A673 (cell line): ENCODE measurements around the gene LHX6. TPM values are rescaled to one million over a fixed set of nuclear protein-coding genes. Genes with fewer than 3 reads are reported as not detected.

Source experiments
- BruUV-seq: library from RNA; stranded (reverse); fragments of 400-500 nt; replicated peaks from 2 replicates; lab custom pipeline; 2021; lab: Mats Ljungman, UMichigan
- CTCF ChIA-PET: fragments of 300-600 bp; sonication (Branson Sonifier 250); formaldehyde crosslinking; loops from one replicate; lab custom pipeline; 2022; ENCODE audit warnings: antibody characterized with exemption; lab: Charles Lee
- POLR2A ChIA-PET: fragments of 300-600 bp; sonication (Branson Sonifier 250); formaldehyde crosslinking; loops from one replicate; lab custom pipeline; 2022; ENCODE audit warnings: antibody characterized with exemption; ENCODE audit not compliant: low non-redundant PET; lab: Charles Lee
- DNase-seq: peaks from one replicate; pipeline ENCODE4 v3.0.0-alpha.2; 2015; ENCODE audit warnings: low spot score
- H3K27ac ChIP-seq: fragments of 200-600 bp; sonication (generic); 2 replicates; pipeline ENCODE4 v1.5.1; 2016; ENCODE audit warnings: mixed run types, low read depth, mild to moderate bottlenecking, mixed read lengths, antibody characterized with exemption, low read length; ENCODE audit not compliant: poor library complexity, severe bottlenecking
- H3K27me3 ChIP-seq: fragments of 200-600 bp; sonication (generic); replicated peaks from 2 replicates; pipeline ENCODE4 v1.6.1; 2017; ENCODE audit warnings: mixed run types, low read depth, mild to moderate bottlenecking, mixed read lengths, antibody characterized with exemption, low read length; ENCODE audit not compliant: insufficient read depth, poor library complexity
- H3K36me3 ChIP-seq: fragments of 200-600 bp; sonication (generic); 2 replicates; pipeline ENCODE4 v1.6.1; 2016; ENCODE audit warnings: mixed run types, mild to moderate bottlenecking, mixed read lengths, antibody characterized with exemption, low read length; ENCODE audit not compliant: insufficient read depth, poor library complexity, severe bottlenecking
- H3K4me1 ChIP-seq: fragments of 200-600 bp; sonication (generic); 2 replicates; pipeline ENCODE4 v1.6.1; 2017; ENCODE audit warnings: mixed run types, mild to moderate bottlenecking, mixed read lengths, antibody characterized with exemption, low read length; ENCODE audit not compliant: insufficient read depth, poor library complexity, severe bottlenecking
- H3K4me3 ChIP-seq: fragments of 200-600 bp; sonication (generic); 2 replicates; pipeline ENCODE4 v1.5.1; 2016; ENCODE audit warnings: low read depth, mixed run types, mild to moderate bottlenecking, mixed read lengths, low read length; ENCODE audit not compliant: poor library complexity, severe bottlenecking
- H3K9me3 ChIP-seq: fragments of 200-600 bp; sonication (generic); 2 replicates; pipeline ENCODE4 v1.6.1; 2016; ENCODE audit warnings: mixed run types, low read depth, mild to moderate bottlenecking, mixed read lengths, antibody characterized with exemption, low read length; ENCODE audit not compliant: poor library complexity, severe bottlenecking
- EZH2 ChIP-seq: fragments of 200-600 bp; sonication (generic); IDR thresholded peaks from 2 replicates; pipeline ENCODE4 v1.6.1; 2017; ENCODE audit warnings: borderline replicate concordance, low read depth, mild to moderate bottlenecking, mixed read lengths, antibody characterized with exemption, low read length; ENCODE audit not compliant: poor library complexity, severe bottlenecking
- intact Hi-C: fragments of 100-400 bp; cut with micrococcal nuclease; formaldehyde crosslinking; loops from one replicate; pipeline ENCODE4 v1.10.0; 2022; ENCODE audit not compliant: unreplicated experiment
- total RNA-seq: library from RNA; stranded (reverse); gene quantifications from 2 replicates; pipeline ENCODE4 v1.2.3, GENCODE V29; 2021
- TF ChIP-seq, protein P1 (sequence below): fragments of 300-800, 200-600 bp; sonication (generic); conservative IDR thresholded peaks from 2 replicates; pipeline ENCODE4 v1.5.1; 2017; ENCODE audit warnings: low read depth, mild to moderate bottlenecking, antibody characterized with exemption, low read length, moderate library complexity, mixed read lengths

Gene LHX6
- total RNA-seq, 1 experiment from 2014 or later = not detected

- no TSS peak for BruUV-seq
- intact Hi-C loops = no loop called here
- ChIA-PET CTCF (no interaction called here), POLR2A (no interaction called here)
- TF ChIP-seq, protein P1, sequence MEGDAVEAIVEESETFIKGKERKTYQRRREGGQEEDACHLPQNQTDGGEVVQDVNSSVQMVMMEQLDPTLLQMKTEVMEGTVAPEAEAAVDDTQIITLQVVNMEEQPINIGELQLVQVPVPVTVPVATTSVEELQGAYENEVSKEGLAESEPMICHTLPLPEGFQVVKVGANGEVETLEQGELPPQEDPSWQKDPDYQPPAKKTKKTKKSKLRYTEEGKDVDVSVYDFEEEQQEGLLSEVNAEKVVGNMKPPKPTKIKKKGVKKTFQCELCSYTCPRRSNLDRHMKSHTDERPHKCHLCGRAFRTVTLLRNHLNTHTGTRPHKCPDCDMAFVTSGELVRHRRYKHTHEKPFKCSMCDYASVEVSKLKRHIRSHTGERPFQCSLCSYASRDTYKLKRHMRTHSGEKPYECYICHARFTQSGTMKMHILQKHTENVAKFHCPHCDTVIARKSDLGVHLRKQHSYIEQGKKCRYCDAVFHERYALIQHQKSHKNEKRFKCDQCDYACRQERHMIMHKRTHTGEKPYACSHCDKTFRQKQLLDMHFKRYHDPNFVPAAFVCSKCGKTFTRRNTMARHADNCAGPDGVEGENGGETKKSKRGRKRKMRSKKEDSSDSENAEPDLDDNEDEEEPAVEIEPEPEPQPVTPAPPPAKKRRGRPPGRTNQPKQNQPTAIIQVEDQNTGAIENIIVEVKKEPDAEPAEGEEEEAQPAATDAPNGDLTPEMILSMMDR = no peak
- no peak for TF ChIP-seq EZH2
- no peaks in the 10 kb centered on the region for H3K4me1 ChIP-seq
- H3K4me3 ChIP-seq = no peak overlapping the region
- H3K9me3 ChIP-seq = no peaks in the 10 kb centered on the region
- DNase-seq = no peak
- peaks cover 65% of the 10 kb centered on the region for H3K27me3 ChIP-seq
- H3K27ac ChIP-seq = no peak overlapping the region
- no peaks in the 10 kb centered on the region for H3K36me3 ChIP-seq
Measured at GRCh38 chr9:122232796-122233306, 4.1 kb upstream of the LHX6 start.

DNA sequence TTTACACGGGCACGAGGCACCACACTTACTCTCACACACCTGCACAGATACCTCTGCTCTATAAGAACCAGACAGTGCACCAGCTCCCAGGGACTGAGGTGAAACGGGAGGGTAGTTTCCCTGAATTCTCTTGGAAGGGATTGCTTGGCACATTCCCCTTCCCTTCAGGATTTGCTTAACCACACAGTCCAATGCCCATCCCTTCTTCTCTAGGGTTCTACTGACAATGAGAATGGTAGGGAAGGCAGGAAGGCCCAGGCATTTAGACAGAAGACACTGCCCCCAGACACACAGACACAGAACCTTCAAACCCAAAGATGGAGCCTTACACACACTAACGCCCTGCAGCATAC lies 704 bp upstream of the LHX6 start:
- TF ChIP-seq, protein P1 = no peak
- no peak for TF ChIP-seq EZH2
- no TSS peak for BruUV-seq
- Histone ChIP-seq H3K4me1 (no peaks in the 10 kb centered on the region), H3K36me3 (no peaks in the 10 kb centered on the region), H3K27ac (no peak overlapping the region), H3K27me3 (peaks cover 95% of the 10 kb centered on the region), H3K9me3 (no peaks in the 10 kb centered on the region), H3K4me3 (no peak overlapping the region)
- POLR2A ChIA-PET = interaction anchor here (0.6 kb wide), 1 partner anchor 1732 kb away, joined by 3 read pairs; no protein-coding TSS in a partner anchor
- DNase-seq = no peak
- intact Hi-C loops = no loop called here
- CTCF ChIA-PET = no interaction called here

- no peak for DNase-seq
- POLR2A ChIA-PET = no interaction called here
- no peaks in the 10 kb centered on the region for H3K36me3 ChIP-seq
Measured at GRCh38 chr9:122228191-122228567, 578 bp downstream of the LHX6 start.

More at GRCh38 chr9:122228191-122228567, 578 bp downstream of the LHX6 start:
- intact Hi-C loops = no loop called here
- no TSS peak for BruUV-seq
- H3K9me3 ChIP-seq = no peaks in the 10 kb centered on the region
- H3K4me3 ChIP-seq = peak overlapping the region; percentile 41
- TF ChIP-seq, protein P1 = no peak
- no peak for TF ChIP-seq EZH2
- no peaks in the 10 kb centered on the region for H3K4me1 ChIP-seq
- peaks cover 97% of the 10 kb centered on the region for H3K27me3 ChIP-seq
- CTCF ChIA-PET = no interaction called here
- H3K27ac ChIP-seq = no peak overlapping the region
